SK-N-MC (cell line): Measurements from ENCODE around the gene CLEC16A.

ENCODE experiments used
- EZH2 ChIP-seq: fragments of 200-600 bp; sonication (generic); IDR thresholded peaks from one replicate; pipeline ENCODE4 v1.6.1; 2017; ENCODE audit warnings: antibody characterized with exemption
- FOXP2 ChIP-seq: optimal IDR thresholded peaks from 2 replicates; pipeline ENCODE3; 2011; ENCODE audit warnings: mild to moderate bottlenecking, moderate library complexity; ENCODE audit not compliant: insufficient read depth; ENCODE audit errors: extremely low read length, control extremely low read depth
- POLR2AphosphoS5 ChIP-seq: IDR thresholded peaks from 2 replicates; pipeline ENCODE4 v1.6.1; 2012; ENCODE audit warnings: mild to moderate bottlenecking, low read depth, low read length, borderline replicate concordance

DNA sequence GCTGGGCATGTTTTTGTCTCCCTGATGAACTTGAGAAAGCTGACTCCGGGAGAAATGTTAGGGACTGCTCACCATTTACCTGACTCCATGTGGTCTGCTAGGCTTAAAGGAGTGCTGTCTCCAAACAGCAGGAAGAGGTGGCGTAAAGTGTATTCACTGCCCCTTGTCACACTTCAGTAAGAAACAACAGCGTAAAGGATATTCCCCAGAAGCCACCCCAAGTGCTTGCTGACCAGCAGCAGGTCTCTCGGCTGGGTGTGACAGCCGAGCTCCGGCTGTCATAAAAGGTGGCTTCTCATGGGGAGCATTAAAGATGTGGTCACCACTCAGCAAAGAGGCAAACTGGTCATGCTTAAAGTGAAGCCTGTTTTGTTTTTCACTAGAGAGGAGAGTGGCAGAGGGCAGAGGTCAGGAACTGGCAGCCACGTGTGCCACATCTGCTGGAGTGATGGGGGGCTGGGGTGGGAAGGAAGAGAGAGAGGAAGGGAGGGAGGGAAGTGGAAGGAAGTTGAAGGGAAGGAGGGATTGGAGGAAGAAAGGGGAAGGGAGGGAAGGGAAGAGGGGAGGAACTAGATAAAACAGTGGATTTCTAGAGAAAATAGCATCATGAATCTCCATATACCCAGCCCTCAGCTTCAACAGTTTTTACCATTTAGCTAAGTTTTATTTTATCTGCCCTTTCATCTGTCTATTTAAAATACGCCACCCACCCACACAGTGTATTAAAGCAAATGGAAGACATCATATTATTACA, 119.3 kb downstream of the CLEC16A start:
- TF ChIP-seq POLR2AphosphoS5 (no peak), EZH2 (no peak), FOXP2 (no peak)
